ENCODE measurements around the gene AASDHPPT. TPM values are rescaled to one million over a fixed set of nuclear protein-coding genes. Genes with fewer than 3 reads are reported as not detected.

The AASDHPPT gene
- total RNA-seq, 1 experiment from 2014 or later, result 47.1 TPM

GRCh38 chr11:106087815-106088435 is 10.5 kb downstream of the AASDHPPT start:
- H3T11ph ChIP-seq (ENCODE audit: low read length), result no peak overlapping the region
- peaks cover 6% of the 10 kb centered on the region for H3K79me1 ChIP-seq (ENCODE audit: insufficient read depth, low read depth, low read length, poor library complexity, severe bottlenecking)
- Mint-ChIP-seq H3K27me3 (ENCODE audit: low read depth) (no peaks in the 10 kb centered on the region), H3K9me3 (no peaks in the 10 kb centered on the region), H3K4me1 (peaks cover 11 to 12% of the 10 kb centered on the region in 2 experiments), H3K27ac (no peak overlapping the region), H3K4me3 (no peak overlapping the region), H3K36me3 (ENCODE audit: insufficient read depth in 1 of 3, low read depth in 3 of 3) (peaks cover 16 to 54% (median 52%) of the 10 kb centered on the region in 3 experiments; a peak in 6 of 7 replicates)
- no peak overlapping the region for H3K18ac ChIP-seq (ENCODE audit: insufficient read length, low read depth, low read length)
- H3K27me3 ChIP-seq (ENCODE audit: insufficient read depth, low read length), result no peaks in the 10 kb centered on the region
- no peak overlapping the region for H4K91ac ChIP-seq (ENCODE audit: insufficient read length, low read depth, low read length)
- no peak overlapping the region for H2BK5ac ChIP-seq (ENCODE audit: insufficient read length, low read length)
- no CpG with 5 or more reads among the region's 9 CpGs for WGBS (ENCODE audit: extremely low coverage, insufficient read length, low lambda C conversion rate)
- no peak overlapping the region for H2AK5ac ChIP-seq (ENCODE audit: insufficient read length, low read length)
- H3K4ac ChIP-seq (ENCODE audit: low read depth, low read length), result no peak overlapping the region
- no peak overlapping the region for H3K4me2 ChIP-seq (ENCODE audit: insufficient read depth, insufficient read length, low read length)
- H2BK15ac ChIP-seq (ENCODE audit: low read depth, low read length), result no peak overlapping the region
- no peaks in the 10 kb centered on the region for H3K9me3 ChIP-seq (ENCODE audit: control insufficient read depth, low read depth, low read length)
- H3K23me2 ChIP-seq (ENCODE audit: insufficient read length, low read depth, low read length, poor library complexity, severe bottlenecking), result no peaks in the 10 kb centered on the region
- TF ChIP-seq CTCF (conservative IDR thresholded peaks at IDR 0.05), result peak; percentile 86
- H3K56ac ChIP-seq (ENCODE audit: insufficient read length, low read depth, low read length), result no peak overlapping the region
- H3K23ac ChIP-seq (ENCODE audit: insufficient read length, low read depth, low read length), result no peak overlapping the region
- H3K27ac ChIP-seq (ENCODE audit: insufficient read length, low read depth, low read length), result no peak overlapping the region
- H2BK120ac ChIP-seq (ENCODE audit: low read depth, low read length, poor library complexity, severe bottlenecking), result no peak overlapping the region
- H3K9ac ChIP-seq (ENCODE audit: extremely low read depth, insufficient read length, low read length), result no peak overlapping the region
- no peak overlapping the region for H2AFZ ChIP-seq (ENCODE audit: low read length)
- no peak overlapping the region for H3K14ac ChIP-seq (ENCODE audit: insufficient read depth, low read length)
- no peak overlapping the region for H2BK20ac ChIP-seq (ENCODE audit: low read depth, low read length, poor library complexity, severe bottlenecking)
- no peaks in the 10 kb centered on the region for H4K20me1 ChIP-seq (ENCODE audit: control insufficient read depth, insufficient read depth, insufficient read length)
- DNase-seq, result peak; percentile 32
- no peak overlapping the region for H4K5ac ChIP-seq (ENCODE audit: insufficient read length, low read depth, low read length)
- H2BK12ac ChIP-seq (ENCODE audit: insufficient read length, low read depth, low read length), result no peak overlapping the region
- no peak overlapping the region for H4K8ac ChIP-seq (replicated peaks; ENCODE audit: insufficient read length, low read depth, low read length)
- no peaks in the 10 kb centered on the region for H3K4me1 ChIP-seq (ENCODE audit: insufficient read depth, low read length)
- peaks cover 9% of the 10 kb centered on the region; the same call in 1 of the 2 replicates for H3K79me2 ChIP-seq (ENCODE audit: insufficient read depth, low read length)
